Osteoblast (primary cell): ENCODE results near the gene SYNGR4. TPM values are rescaled to one million over a fixed set of nuclear protein-coding genes. Genes with fewer than 3 reads are reported as not detected.
"Not testable (repeated sequence)": the region's sequence is repeated elsewhere in the genome, so short reads cannot be mapped to it uniquely, and the experiment has no call there.

Experiments
- DNase-seq: peaks from one replicate; pipeline ENCODE4 v3.0.0; 2011; ENCODE audit warnings: low spot score, mixed read lengths; ENCODE audit not compliant: insufficient read length; ENCODE audit errors: missing footprints
- H2AFZ ChIP-seq: 2 replicates; pipeline ENCODE4 v1.6.0; 2011; ENCODE audit warnings: mild to moderate bottlenecking, low read length
- H3K27ac ChIP-seq: 2 replicates; pipeline ENCODE4 v1.5.1; 2011; ENCODE audit warnings: mild to moderate bottlenecking, low read depth, low read length, moderate library complexity
- H3K27me3 ChIP-seq: 2 replicates; pipeline ENCODE4 v1.6.0; 2012; ENCODE audit warnings: mild to moderate bottlenecking, control low read depth, inconsistent platforms, low read length, moderate library complexity; ENCODE audit not compliant: insufficient read depth
- H3K36me3 ChIP-seq: 2 replicates; pipeline ENCODE4 v1.5.1; 2011; ENCODE audit warnings: mild to moderate bottlenecking, low read length, control low read depth, moderate library complexity; ENCODE audit not compliant: insufficient read depth
- H3K4me1 ChIP-seq: 2 replicates; pipeline ENCODE4 v1.5.1; 2011; ENCODE audit warnings: mild to moderate bottlenecking, low read length, control low read depth, moderate library complexity; ENCODE audit not compliant: insufficient read depth
- H3K4me2 ChIP-seq: 2 replicates; pipeline ENCODE4 v1.6.0; 2011; ENCODE audit warnings: mild to moderate bottlenecking, low read length; ENCODE audit not compliant: insufficient read depth
- H3K4me3 ChIP-seq: fragments of 200-600 bp; sonication (generic); 3 replicates; pipeline ENCODE4 v1.5.1; 2012; ENCODE audit warnings: mild to moderate bottlenecking, low read length, inconsistent platforms; ENCODE audit not compliant: insufficient read depth
- H3K79me2 ChIP-seq: 2 replicates; pipeline ENCODE4 v1.6.0; 2012; ENCODE audit warnings: mild to moderate bottlenecking, low read length, control low read depth, inconsistent platforms; ENCODE audit not compliant: insufficient read depth
- H3K9me3 ChIP-seq: 2 replicates; pipeline ENCODE4 v1.5.1; 2011; ENCODE audit warnings: low read depth, low read length, control low read depth
- H4K20me1 ChIP-seq: 2 replicates; pipeline ENCODE4 v1.6.0; 2012; ENCODE audit warnings: mild to moderate bottlenecking, low read length, control low read depth; ENCODE audit not compliant: insufficient read depth
- CTCF ChIP-seq: IDR thresholded peaks from 2 replicates; pipeline ENCODE4 v1.5.1; 2011; ENCODE audit warnings: mild to moderate bottlenecking, low read depth, low read length, moderate library complexity; ENCODE audit errors: extremely low read depth
- total RNA-seq: library from RNA; depleted of rRNA; stranded (reverse); fragments of >200 nt; gene quantifications from 2 replicates; pipeline ENCODE4 v1.2.3, GENCODE V29; 2012

Gene SYNGR4
- total RNA-seq, 1 donor, result not detected

- Histone ChIP-seq H3K27ac (no peak overlapping the region), H4K20me1 (no peaks in the 10 kb centered on the region), H3K27me3 (no peaks in the 10 kb centered on the region), H3K4me2 (no peak overlapping the region), H3K79me2 (no peaks in the 10 kb centered on the region), H3K4me3 (no peak overlapping the region), H3K9me3 (no peaks in the 10 kb centered on the region), H2AFZ (no peak overlapping the region), H3K36me3 (no peaks in the 10 kb centered on the region), H3K4me1 (peaks cover 8% of the 10 kb centered on the region)
- no peak for DNase-seq
- TF ChIP-seq CTCF, result no peak
Measured at GRCh38 chr19:48367855-48368254, 3.7 kb downstream of the SYNGR4 start.

GRCh38 chr19:48368936-48369335 lies 4.8 kb downstream of the SYNGR4 start:
- TF ChIP-seq CTCF, result no peak

GRCh38 chr19:48370955-48371354 lies 6.8 kb downstream of the SYNGR4 start:
- TF ChIP-seq CTCF, result no peak
- no peaks in the 10 kb centered on the region for H3K4me1 ChIP-seq
- no peak overlapping the region for H3K27ac ChIP-seq
- no peaks in the 10 kb centered on the region for H3K79me2 ChIP-seq
- H4K20me1 ChIP-seq, result no peaks in the 10 kb centered on the region
- no peaks in the 10 kb centered on the region for H3K27me3 ChIP-seq
- no peak overlapping the region for H3K4me3 ChIP-seq
- H3K4me2 ChIP-seq, result no peak overlapping the region
- H3K36me3 ChIP-seq, result no peaks in the 10 kb centered on the region
- H3K9me3 ChIP-seq, result no peaks in the 10 kb centered on the region
- H2AFZ ChIP-seq, result no peak overlapping the region
- DNase-seq, result no peak

More at GRCh38 chr19:48368936-48369335, 4.8 kb downstream of the SYNGR4 start:
- no peaks in the 10 kb centered on the region for H3K36me3 ChIP-seq
- no peak overlapping the region for H3K4me2 ChIP-seq
- H2AFZ ChIP-seq, result no peak overlapping the region
- H3K79me2 ChIP-seq, result no peaks in the 10 kb centered on the region
- no peaks in the 10 kb centered on the region for H3K9me3 ChIP-seq
- peaks cover 4% of the 10 kb centered on the region for H3K4me1 ChIP-seq
- no peaks in the 10 kb centered on the region for H4K20me1 ChIP-seq
- no peak for DNase-seq
- H3K27me3 ChIP-seq, result no peaks in the 10 kb centered on the region
- no peak overlapping the region for H3K4me3 ChIP-seq
- no peak overlapping the region for H3K27ac ChIP-seq

GRCh38 chr19:48371367-48371766 lies 7.2 kb downstream of the SYNGR4 start:
- H3K4me2 ChIP-seq, result no peak overlapping the region
- no peaks in the 10 kb centered on the region for H3K27me3 ChIP-seq
- H3K9me3 ChIP-seq, result no peaks in the 10 kb centered on the region
- no peak for TF ChIP-seq CTCF
- H3K4me3 ChIP-seq, result no peak overlapping the region
- H3K36me3 ChIP-seq, result no peaks in the 10 kb centered on the region
- no peak for DNase-seq
- no peak overlapping the region for H3K27ac ChIP-seq
- no peaks in the 10 kb centered on the region for H4K20me1 ChIP-seq
- H2AFZ ChIP-seq, result no peak overlapping the region
- no peaks in the 10 kb centered on the region for H3K4me1 ChIP-seq
- H3K79me2 ChIP-seq, result no peaks in the 10 kb centered on the region

- H3K4me1 ChIP-seq, H3K79me2 ChIP-seq, DNase-seq, H4K20me1 ChIP-seq, H3K9me3 ChIP-seq, H3K4me2 ChIP-seq, H2AFZ ChIP-seq, H3K27ac ChIP-seq, H3K36me3 ChIP-seq, H3K4me3 ChIP-seq, H3K27me3 ChIP-seq: not testable (repeated sequence)
Measured at GRCh38 chr19:48371771-48372170, 7.6 kb downstream of the SYNGR4 start.
